ACC112 (cell line): ENCODE measurements around the gene FERMT2.

Experiments used
- H2AFZ ChIP-seq: fragments of 200-600 bp; sonication (generic); one replicate; pipeline ENCODE4 v1.6.0; 2017; ENCODE audit warnings: antibody characterized with exemption, low read length; ENCODE audit not compliant: unreplicated experiment
- H3K27ac ChIP-seq: fragments of 200-600 bp; sonication (generic); 2 replicates; pipeline ENCODE4 v1.5.1; 2014; ENCODE audit warnings: low read depth, mild to moderate bottlenecking, antibody characterized with exemption, low read length, moderate library complexity
- H3K27me3 ChIP-seq: fragments of 200-600 bp; sonication (generic); 2 replicates; pipeline ENCODE4 v1.6.1; 2014; ENCODE audit warnings: mild to moderate bottlenecking, antibody characterized with exemption, low read length, moderate library complexity, mixed read lengths; ENCODE audit not compliant: insufficient read depth
- H3K36me3 ChIP-seq: fragments of 200-600 bp; sonication (generic); 2 replicates; pipeline ENCODE4 v1.6.1; 2016; ENCODE audit warnings: mild to moderate bottlenecking, antibody characterized with exemption, low read length, moderate library complexity, mixed read lengths; ENCODE audit not compliant: insufficient read depth
- H3K4me1 ChIP-seq: fragments of 200-600 bp; sonication (generic); one replicate; pipeline ENCODE4 v1.6.1; 2016; ENCODE audit warnings: low read length, mixed read lengths; ENCODE audit not compliant: insufficient read depth, unreplicated experiment, control insufficient read depth
- H3K4me3 ChIP-seq: fragments of 200-600 bp; sonication (generic); 2 replicates; pipeline ENCODE4 v1.5.1; 2014; ENCODE audit warnings: mild to moderate bottlenecking, low read depth, low read length
- H3K79me2 ChIP-seq: fragments of 200-600 bp; sonication (generic); one replicate; pipeline ENCODE4 v1.6.0; 2016; ENCODE audit warnings: low read length; ENCODE audit not compliant: control insufficient read depth, unreplicated experiment, insufficient read depth

Gene FERMT2

GRCh38 chr14:52944254-52944653 is 6.6 kb downstream of the FERMT2 start:
- no peak overlapping the region for H2AFZ ChIP-seq
- no peak overlapping the region for H3K4me3 ChIP-seq
- H3K36me3 ChIP-seq: peaks cover 11% of the 10 kb centered on the region; the same call in 1 of the 2 replicates
- H3K27ac ChIP-seq: no peak overlapping the region
- peaks cover 47% of the 10 kb centered on the region for H3K4me1 ChIP-seq
- H3K27me3 ChIP-seq: no peaks in the 10 kb centered on the region
- H3K79me2 ChIP-seq: peaks cover 96% of the 10 kb centered on the region

GRCh38 chr14:52939427-52939826 is 11.4 kb downstream of the FERMT2 start:
- H3K36me3 ChIP-seq: peaks cover 3% of the 10 kb centered on the region; the same call in 1 of the 2 replicates
- H3K27ac ChIP-seq: no peak overlapping the region
- H3K27me3 ChIP-seq: no peaks in the 10 kb centered on the region
- H3K4me1 ChIP-seq: peaks cover 65% of the 10 kb centered on the region
- H3K4me3 ChIP-seq: no peak overlapping the region
- peaks cover 97% of the 10 kb centered on the region for H3K79me2 ChIP-seq
- no peak overlapping the region for H2AFZ ChIP-seq

- H3K4me3 ChIP-seq: no peak overlapping the region
- no peaks in the 10 kb centered on the region for H3K27me3 ChIP-seq
- H2AFZ ChIP-seq: no peak overlapping the region
- H3K36me3 ChIP-seq: peaks cover 3% of the 10 kb centered on the region; the same call in 1 of the 2 replicates
- H3K27ac ChIP-seq: 0 out of 2 replicates have a peak overlapping the region, but pooled peaks have one; percentile 0
- H3K4me1 ChIP-seq: peaks cover 60% of the 10 kb centered on the region
- H3K79me2 ChIP-seq: peaks cover 96% of the 10 kb centered on the region
These were observed 13.0 kb downstream of the FERMT2 start for GRCh38 chr14:52937869-52938268.

GRCh38 chr14:52937306-52937705 is 13.5 kb downstream of the FERMT2 start:
- peaks cover 65% of the 10 kb centered on the region for H3K4me1 ChIP-seq
- peaks cover 96% of the 10 kb centered on the region for H3K79me2 ChIP-seq
- H3K4me3 ChIP-seq: no peak overlapping the region
- H3K27me3 ChIP-seq: no peaks in the 10 kb centered on the region
- no peak overlapping the region for H2AFZ ChIP-seq
- 0 out of 2 replicates have a peak overlapping the region, but pooled peaks have one; percentile 0 for H3K27ac ChIP-seq
- H3K36me3 ChIP-seq: peaks cover 3% of the 10 kb centered on the region; the same call in 1 of the 2 replicates

- no peak overlapping the region for H3K27ac ChIP-seq
- H3K27me3 ChIP-seq: no peaks in the 10 kb centered on the region
- peaks cover 3% of the 10 kb centered on the region; the same call in 1 of the 2 replicates for H3K36me3 ChIP-seq
- H3K79me2 ChIP-seq: peaks cover 97% of the 10 kb centered on the region
- H3K4me1 ChIP-seq: peaks cover 68% of the 10 kb centered on the region
- no peak overlapping the region for H2AFZ ChIP-seq
- no peak overlapping the region for H3K4me3 ChIP-seq
These were observed 14.4 kb downstream of the FERMT2 start for GRCh38 chr14:52936437-52936836.

GRCh38 chr14:52935833-52936232 is 15.0 kb downstream of the FERMT2 start:
- no peak overlapping the region for H3K27ac ChIP-seq
- H2AFZ ChIP-seq: no peak overlapping the region
- peaks cover 97% of the 10 kb centered on the region for H3K79me2 ChIP-seq
- peaks cover 3% of the 10 kb centered on the region; the same call in 1 of the 2 replicates for H3K36me3 ChIP-seq
- H3K4me3 ChIP-seq: no peak overlapping the region
- H3K27me3 ChIP-seq: no peaks in the 10 kb centered on the region
- peaks cover 71% of the 10 kb centered on the region for H3K4me1 ChIP-seq

GRCh38 chr14:52934762-52935161 is 16.1 kb downstream of the FERMT2 start:
- H3K4me3 ChIP-seq: no peak overlapping the region
- H3K27me3 ChIP-seq: no peaks in the 10 kb centered on the region
- peaks cover 3% of the 10 kb centered on the region; the same call in 1 of the 2 replicates for H3K36me3 ChIP-seq
- H3K27ac ChIP-seq: no peak overlapping the region
- peaks cover 67% of the 10 kb centered on the region for H3K4me1 ChIP-seq
- H2AFZ ChIP-seq: no peak overlapping the region
- H3K79me2 ChIP-seq: peaks cover 97% of the 10 kb centered on the region

- no peak overlapping the region for H2AFZ ChIP-seq
- peaks cover 98% of the 10 kb centered on the region for H3K79me2 ChIP-seq
- H3K27ac ChIP-seq: no peak overlapping the region
- H3K27me3 ChIP-seq: no peaks in the 10 kb centered on the region
- H3K4me3 ChIP-seq: no peak overlapping the region
- H3K36me3 ChIP-seq: no peaks in the 10 kb centered on the region
- H3K4me1 ChIP-seq: peaks cover 70% of the 10 kb centered on the region
These were observed 21.6 kb downstream of the FERMT2 start for GRCh38 chr14:52929192-52929807.

- peaks cover 99% of the 10 kb centered on the region for H3K79me2 ChIP-seq
- H3K27me3 ChIP-seq: no peaks in the 10 kb centered on the region
- peaks cover 80% of the 10 kb centered on the region for H3K4me1 ChIP-seq
- no peaks in the 10 kb centered on the region for H3K36me3 ChIP-seq
- peak overlapping the region; percentile 51 for H3K27ac ChIP-seq
- peak overlapping the region; percentile 40; the same call in 1 of the 2 replicates for H3K4me3 ChIP-seq
- H2AFZ ChIP-seq: no peak overlapping the region
These were observed 23.9 kb downstream of the FERMT2 start for GRCh38 chr14:52926953-52927352.

GRCh38 chr14:52923902-52924575 is 26.8 kb downstream of the FERMT2 start:
- Histone ChIP-seq H3K4me3 (no peak overlapping the region), H2AFZ (no peak overlapping the region), H3K36me3 (no peaks in the 10 kb centered on the region), H3K27me3 (no peaks in the 10 kb centered on the region), H3K27ac (no peak overlapping the region), H3K79me2 (peaks cover 100% of the 10 kb centered on the region), H3K4me1 (peaks cover 91% of the 10 kb centered on the region)

- Histone ChIP-seq H3K4me3 (no peak overlapping the region), H3K36me3 (no peaks in the 10 kb centered on the region; the same call in 1 of the 2 replicates), H3K27ac (peak overlapping the region; percentile 27; the same call in 1 of the 2 replicates), H3K27me3 (no peaks in the 10 kb centered on the region), H3K79me2 (peaks cover 91% of the 10 kb centered on the region), H3K4me1 (peaks cover 91% of the 10 kb centered on the region), H2AFZ (no peak overlapping the region)
These were observed 28.2 kb downstream of the FERMT2 start for GRCh38 chr14:52922656-52923055.
